Superior temporal gyrus (tissue), 1 donor: ENCODE results near the gene CTBP1.

ENCODE experiments used
- DNase-seq: peaks from one replicate; pipeline ENCODE4 v3.0.0-alpha.2; 2016; ENCODE audit errors: extremely low spot score

The CTBP1 gene

GRCh38 chr4:1175635-1176229 lies 73.2 kb downstream of the CTBP1 start:
- no peak for DNase-seq

- DNase-seq, result no peak
Measured at GRCh38 chr4:1174941-1175634, 73.8 kb downstream of the CTBP1 start.

GRCh38 chr4:1172971-1173757 lies 75.8 kb downstream of the CTBP1 start:
- DNase-seq, result no peak

- no peak for DNase-seq
Measured at GRCh38 chr4:1172228-1172851, 76.6 kb downstream of the CTBP1 start, which contains the start of gene SPON2. TSS of gene SPON2 (minus strand) at chr4:1172583.

GRCh38 chr4:1171311-1172227 lies 77.4 kb downstream of the CTBP1 start:
- DNase-seq, result no peak

GRCh38 chr4:1170976-1171310 lies 78.0 kb downstream of the CTBP1 start:
- DNase-seq, result no peak

- no peak for DNase-seq
Measured at GRCh38 chr4:1170156-1170975, 78.6 kb downstream of the CTBP1 start.

- no peak for DNase-seq
Measured at GRCh38 chr4:1169691-1170096, 79.2 kb downstream of the CTBP1 start.

GRCh38 chr4:1169171-1169671 lies 79.7 kb downstream of the CTBP1 start:
- no peak for DNase-seq

- DNase-seq, result no peak
Measured at GRCh38 chr4:1168191-1169101, 80.5 kb downstream of the CTBP1 start.

- DNase-seq, result peak; percentile 77
Measured at GRCh38 chr4:1167244-1167949, 81.5 kb downstream of the CTBP1 start.

- no peak for DNase-seq
Measured at GRCh38 chr4:1166509-1167243, 82.3 kb downstream of the CTBP1 start.

- no peak for DNase-seq
Measured at GRCh38 chr4:1164956-1165545, 83.9 kb downstream of the CTBP1 start.

GRCh38 chr4:1164444-1164843 lies 84.5 kb downstream of the CTBP1 start:
- DNase-seq, result no peak

- DNase-seq, result no peak
Measured at GRCh38 chr4:1164040-1164439, 84.9 kb downstream of the CTBP1 start.
